IMR-90 (cell line): ENCODE data around the gene WAC. TPM values are rescaled to one million over a fixed set of nuclear protein-coding genes. Genes with fewer than 3 reads are reported as not detected.

ENCODE experiments used
- ATAC-seq: fragments of 200-7000 bp; cut with Tn5 transposase; 2 replicates; pipeline ENCODE4 v1.9.1; 2020; ENCODE audit warnings: low read depth, mild to moderate bottlenecking, moderate library complexity
- BruUV-seq: library from RNA; stranded (reverse); fragments of 400-500 nt; replicated peaks from 2 replicates; lab custom pipeline; 2021; lab: Mats Ljungman, UMichigan
- CTCF ChIA-PET: fragments of 300-600 bp; formaldehyde crosslinking; extraction: SDS; loops from one replicate; lab custom pipeline; 2021; ENCODE audit warnings: antibody characterized with exemption; lab: Yijun Ruan, JAX
- POLR2A ChIA-PET: fragments of 300-600 bp; sonication (Branson Sonifier 250); formaldehyde crosslinking; loops from one replicate; lab custom pipeline; 2022; ENCODE audit warnings: antibody characterized with exemption; ENCODE audit not compliant: unreplicated experiment; lab: Charles Lee
- DNase-seq: peaks from one replicate; pipeline ENCODE4 v3.0.0; 2013
- H2AFZ ChIP-seq: replicated peaks from 2 replicates; pipeline ENCODE3; 2013; ENCODE audit warnings: low read length, mild to moderate bottlenecking; ENCODE audit not compliant: poor library complexity
- H2AK5ac ChIP-seq: 2 replicates; pipeline ENCODE4 v1.6.1; 2013; ENCODE audit warnings: low read depth, low read length, inconsistent platforms
- H2AK9ac ChIP-seq: replicated peaks from 2 replicates; pipeline ENCODE3; 2013; ENCODE audit warnings: mild to moderate bottlenecking, low read depth, low read length, moderate library complexity; ENCODE audit not compliant: poor library complexity
- H2BK120ac ChIP-seq: 2 replicates; pipeline ENCODE4 v1.6.1; 2013; ENCODE audit warnings: low read depth, low read length, inconsistent platforms
- H2BK15ac ChIP-seq: 3 replicates; pipeline ENCODE4 v1.6.1; 2013; ENCODE audit warnings: low read depth, low read length, inconsistent platforms
- H2BK20ac ChIP-seq: 2 replicates; pipeline ENCODE4 v1.6.1; 2013; ENCODE audit warnings: low read depth, mild to moderate bottlenecking, inconsistent platforms, low read length, moderate library complexity
- H2BK5ac ChIP-seq: 2 replicates; pipeline ENCODE4 v1.6.1; 2013; ENCODE audit warnings: mild to moderate bottlenecking, low read depth, low read length, inconsistent platforms; ENCODE audit not compliant: poor library complexity, severe bottlenecking
- H3K14ac ChIP-seq: replicated peaks from 2 replicates; pipeline ENCODE4 v1.6.1; 2013; ENCODE audit warnings: low read depth, low read length, inconsistent platforms
- H3K18ac ChIP-seq: 2 replicates; pipeline ENCODE4 v1.6.1; 2013; ENCODE audit warnings: low read depth, low read length, control low read depth
- H3K23ac ChIP-seq: 2 replicates; pipeline ENCODE4 v1.6.1; 2013; ENCODE audit warnings: low read depth, low read length, inconsistent platforms
- H3K27ac ChIP-seq: 2 replicates; pipeline ENCODE4 v1.5.1; 2013; ENCODE audit warnings: mild to moderate bottlenecking, control low read depth, low read length; ENCODE audit not compliant: insufficient read depth
- H3K27me3 ChIP-seq: 2 replicates; pipeline ENCODE4 v1.6.1; 2013; ENCODE audit warnings: low read length; ENCODE audit not compliant: control insufficient read depth, insufficient read depth
- H3K36me3 ChIP-seq: 2 replicates; pipeline ENCODE4 v1.6.1; 2013; ENCODE audit warnings: low read length, mixed read lengths; ENCODE audit not compliant: control insufficient read depth, insufficient read depth
- H3K4ac ChIP-seq: 2 replicates; pipeline ENCODE4 v1.6.1; 2013; ENCODE audit warnings: low read depth, low read length, inconsistent platforms
- H3K4me1 ChIP-seq: 2 replicates; pipeline ENCODE4 v1.6.1; 2013; ENCODE audit warnings: low read length, mixed read lengths; ENCODE audit not compliant: control insufficient read depth, insufficient read depth
- H3K4me2 ChIP-seq: 2 replicates; pipeline ENCODE4 v1.6.1; 2013; ENCODE audit warnings: low read depth, mild to moderate bottlenecking, control low read depth, low read length, moderate library complexity
- H3K4me3 ChIP-seq: 2 replicates; pipeline ENCODE4 v1.5.1; 2013; ENCODE audit warnings: low read depth, mild to moderate bottlenecking, control low read depth, low read length, moderate library complexity; ENCODE audit not compliant: insufficient read depth
- H3K56ac ChIP-seq: 2 replicates; pipeline ENCODE4 v1.6.1; 2013; ENCODE audit warnings: low read length, inconsistent platforms; ENCODE audit not compliant: insufficient read depth; ENCODE audit errors: extremely low read depth
- H3K79me1 ChIP-seq, 2 experiments: 2 replicates each; pipeline ENCODE4 v1.6.1; 2013; ENCODE audit warnings: low read length in 2 of 2, inconsistent platforms in 1 of 2, low read depth in 1 of 2
- H3K9ac ChIP-seq: 2 replicates; pipeline ENCODE4 v1.6.1; 2013; ENCODE audit warnings: low read depth, low read length, control low read depth
- H3K9me1 ChIP-seq: 2 replicates; pipeline ENCODE4 v1.6.1; 2013; ENCODE audit warnings: low read length, inconsistent platforms; ENCODE audit not compliant: insufficient read depth
- H3K9me3 ChIP-seq: 2 replicates; pipeline ENCODE4 v1.6.1; 2013; ENCODE audit warnings: low read length; ENCODE audit not compliant: control insufficient read depth, insufficient read depth
- H4K20me1 ChIP-seq: 2 replicates; pipeline ENCODE4 v1.6.1; 2013; ENCODE audit warnings: low read length, inconsistent platforms; ENCODE audit not compliant: insufficient read depth
- H4K5ac ChIP-seq: 2 replicates; pipeline ENCODE4 v1.6.1; 2013; ENCODE audit warnings: mild to moderate bottlenecking, low read depth, low read length, control low read depth
- H4K8ac ChIP-seq, 2 experiments: 2 replicates each; pipeline ENCODE4 v1.6.1; 2013; ENCODE audit warnings: low read depth in 2 of 2, low read length in 2 of 2, control low read depth in 1 of 2, inconsistent platforms in 1 of 2
- H4K91ac ChIP-seq: 2 replicates; pipeline ENCODE4 v1.6.1; 2013; ENCODE audit warnings: low read depth, low read length, inconsistent platforms; ENCODE audit not compliant: insufficient read depth
- CHD1 ChIP-seq: IDR thresholded peaks from 2 replicates; pipeline ENCODE4 v1.6.1; 2012; ENCODE audit warnings: low read depth, low read length, improper control_type of control experiment
- FOS ChIP-seq: fragments of 150-350 bp; IDR thresholded peaks from 2 replicates; pipeline ENCODE4 v1.6.1; 2016; ENCODE audit warnings: low read depth, low read length
- MAFK ChIP-seq: IDR thresholded peaks from 2 replicates; pipeline ENCODE4 v1.6.1; 2012; ENCODE audit warnings: low read depth, low read length, improper control_type of control experiment
- MAZ ChIP-seq: IDR thresholded peaks from 2 replicates; pipeline ENCODE4 v1.6.1; 2012; ENCODE audit warnings: low read depth, mild to moderate bottlenecking, low read length, improper control_type of control experiment, moderate library complexity, borderline replicate concordance
- MXI1 ChIP-seq: IDR thresholded peaks from 2 replicates; pipeline ENCODE4 v1.6.1; 2012; ENCODE audit warnings: low read depth, mild to moderate bottlenecking, low read length, moderate library complexity, borderline replicate concordance
- POLR2A ChIP-seq: IDR thresholded peaks from 2 replicates; pipeline ENCODE4 v1.6.1; 2012; ENCODE audit warnings: mild to moderate bottlenecking, low read depth, low read length
- RAD21 ChIP-seq: IDR thresholded peaks from 2 replicates; pipeline ENCODE4 v1.6.1; 2012; ENCODE audit warnings: low read length, improper control_type of control experiment
- RCOR1 ChIP-seq: IDR thresholded peaks from 2 replicates; pipeline ENCODE4 v1.6.1; 2012; ENCODE audit warnings: mild to moderate bottlenecking, low read length, improper control_type of control experiment; ENCODE audit not compliant: insufficient replicate concordance
- SMC3 ChIP-seq: fragments of 150-350 bp; IDR thresholded peaks from 2 replicates; pipeline ENCODE4 v1.6.1; 2016; ENCODE audit warnings: low read depth, mild to moderate bottlenecking, antibody characterized with exemption, low read length, moderate library complexity
- WGBS, 2 experiments: methylation state at CpG; one replicate each; pipeline versions ENCODE4 v1.1.5 to v1.1.7; 2013; ENCODE audit warnings: missing lambda C conversion rate in 2 of 2; ENCODE audit not compliant: insufficient read length in 1 of 2; ENCODE audit errors: extremely low coverage in 2 of 2; 5-methylcytosine and 5-hydroxymethylcytosine counted together
- dilution Hi-C: fragments of 300-500 bp; cut with HindIII; formaldehyde crosslinking; loops from one replicate; pipeline ENCODE4 v1.14.3; 2018; ENCODE audit warnings: low sequenced_read_pairs; ENCODE audit not compliant: unreplicated experiment
- in situ Hi-C: fragments of 300-500 bp; cut with MboI; formaldehyde crosslinking; loops from 3 replicates; pipeline ENCODE4 v1.14.3; 2019; ENCODE audit warnings: low sequenced_read_pairs, inconsistent platforms, mixed read lengths
- intact Hi-C: fragments of 100-400 bp; cut with micrococcal nuclease; formaldehyde crosslinking; loops from 2 replicates; pipeline ENCODE4 v1.10.0; 2022
- polyA plus RNA-seq, 3 experiments: library from polyadenylated mRNA; depleted of rRNA; stranded (reverse); fragments of >200 nt; gene quantifications; 2 replicates each; pipeline ENCODE4 v1.2.3, GENCODE V29; 2012; ENCODE audit warnings: low replicate concordance in 1 of 3
- total RNA-seq: library from RNA; depleted of rRNA; stranded (reverse); fragments of >200 nt; gene quantifications from 2 replicates; pipeline ENCODE4 v1.2.3, GENCODE V29; 2012
- TF ChIP-seq, protein P1 (sequence below): fragments of 150-350 bp; IDR thresholded peaks from 2 replicates; pipeline ENCODE4 v1.6.1; 2016; ENCODE audit warnings: low read depth, mild to moderate bottlenecking, low read length, moderate library complexity, borderline replicate concordance
- TF ChIP-seq, protein P2 (sequence below): conservative IDR thresholded peaks from 2 replicates; pipeline ENCODE4 v1.5.1; 2012; ENCODE audit warnings: mild to moderate bottlenecking, low read depth, low read length, improper control_type of control experiment

Gene WAC
- total and polyA plus RNA-seq, 2 of the 4 experiments (the other 2 are of a cell fraction) = 39.6 to 52.2 TPM

DNA sequence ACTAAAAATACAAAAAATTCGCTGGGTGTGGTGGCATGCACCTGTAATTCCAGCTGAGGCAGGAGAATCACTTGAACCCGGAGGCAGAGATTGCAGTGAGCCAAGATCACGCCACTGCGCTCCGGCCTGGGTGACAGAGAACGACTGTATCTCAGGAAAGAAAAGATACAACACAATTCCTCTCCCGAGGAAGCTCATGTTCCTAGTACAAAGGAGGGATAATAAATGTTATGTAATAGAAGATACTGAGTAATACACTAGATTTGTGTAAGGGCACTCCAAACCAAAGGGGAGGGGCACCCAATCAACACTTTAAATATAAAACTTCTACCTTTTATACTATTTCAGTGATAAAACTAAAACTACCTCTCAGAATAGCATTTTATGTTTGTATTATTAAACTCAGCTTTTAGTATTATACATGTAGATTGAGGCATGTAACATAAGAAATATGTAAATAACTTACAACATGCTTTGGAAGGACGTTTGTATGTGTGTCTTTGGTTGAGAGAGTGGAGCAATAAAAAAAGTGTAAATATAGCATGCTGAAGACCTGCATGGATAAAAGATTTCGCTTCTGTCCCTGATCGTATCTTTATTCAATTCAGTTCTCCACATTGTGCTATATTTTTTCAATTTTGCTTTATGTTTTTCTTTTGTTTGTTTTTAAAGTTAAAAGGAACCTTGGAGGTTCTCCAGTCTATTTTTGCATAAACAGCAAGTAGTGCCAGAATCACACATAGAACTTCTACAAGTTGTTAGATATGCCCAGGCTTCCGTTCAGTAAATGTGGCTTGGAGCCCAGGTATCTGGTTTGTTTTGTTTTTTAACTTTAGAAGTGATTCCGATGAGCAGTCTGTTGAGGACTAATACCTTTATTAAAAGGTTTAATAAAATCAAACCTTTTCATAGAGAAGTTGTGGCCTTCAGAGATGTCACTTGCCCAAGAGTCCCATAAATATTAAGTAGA, 71.9 kb downstream of the WAC start:
- WGBS, 2 experiments = no CpG with 5 or more reads among the region's 12 CpGs
- Histone ChIP-seq H2AFZ (no peak overlapping the region), H3K18ac (no peak overlapping the region), H4K8ac (no peak overlapping the region), H2BK120ac (no peak overlapping the region), H3K27ac (no peak overlapping the region), H3K36me3 (peaks cover 15% of the 10 kb centered on the region), H3K23ac (no peak overlapping the region), H3K27me3 (no peaks in the 10 kb centered on the region), H3K4me3 (no peak overlapping the region), H2BK20ac (no peak overlapping the region), H3K9me3 (no peaks in the 10 kb centered on the region), H3K56ac (no peak overlapping the region), H3K4me2 (no peak overlapping the region), H2AK5ac (no peak overlapping the region), H4K91ac (no peak overlapping the region), H4K20me1 (peaks cover 68% of the 10 kb centered on the region), H4K5ac (no peak overlapping the region), H3K79me1 (peaks cover 12 to 45% of the 10 kb centered on the region in 2 experiments; a peak in 3 of 4 replicates), H3K9ac (no peak overlapping the region), H2BK5ac (no peak overlapping the region), H2BK15ac (no peak overlapping the region), H3K4me1 (no peaks in the 10 kb centered on the region), H3K9me1 (peaks cover 3% of the 10 kb centered on the region), H3K4ac (no peak overlapping the region), H3K14ac (no peak overlapping the region), H2AK9ac (no peak overlapping the region)
- dilution Hi-C loops (no loop called here), intact Hi-C loops (loop anchor here (5.0 kb wide), 1 partner anchor 63 kb away; no protein-coding TSS in a partner anchor), in situ Hi-C loops (no loop called here)
- POLR2A ChIA-PET = no interaction called here
- DNase-seq (no peak), ATAC-seq (no peak)
- no TSS peak for BruUV-seq
- CTCF ChIA-PET = no interaction called here
- no peak for TF ChIP-seq SMC3
- TF ChIP-seq MXI1 = no peak
- no peak for TF ChIP-seq MAZ
- TF ChIP-seq, protein P1, sequence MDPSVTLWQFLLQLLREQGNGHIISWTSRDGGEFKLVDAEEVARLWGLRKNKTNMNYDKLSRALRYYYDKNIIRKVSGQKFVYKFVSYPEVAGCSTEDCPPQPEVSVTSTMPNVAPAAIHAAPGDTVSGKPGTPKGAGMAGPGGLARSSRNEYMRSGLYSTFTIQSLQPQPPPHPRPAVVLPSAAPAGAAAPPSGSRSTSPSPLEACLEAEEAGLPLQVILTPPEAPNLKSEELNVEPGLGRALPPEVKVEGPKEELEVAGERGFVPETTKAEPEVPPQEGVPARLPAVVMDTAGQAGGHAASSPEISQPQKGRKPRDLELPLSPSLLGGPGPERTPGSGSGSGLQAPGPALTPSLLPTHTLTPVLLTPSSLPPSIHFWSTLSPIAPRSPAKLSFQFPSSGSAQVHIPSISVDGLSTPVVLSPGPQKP = no peak
- no peak for TF ChIP-seq RAD21
- TF ChIP-seq FOS = no peak
- no peak for TF ChIP-seq MAFK
- TF ChIP-seq POLR2A = no peak
- TF ChIP-seq CHD1 = no peak
- TF ChIP-seq RCOR1 = no peak
- TF ChIP-seq, protein P2, sequence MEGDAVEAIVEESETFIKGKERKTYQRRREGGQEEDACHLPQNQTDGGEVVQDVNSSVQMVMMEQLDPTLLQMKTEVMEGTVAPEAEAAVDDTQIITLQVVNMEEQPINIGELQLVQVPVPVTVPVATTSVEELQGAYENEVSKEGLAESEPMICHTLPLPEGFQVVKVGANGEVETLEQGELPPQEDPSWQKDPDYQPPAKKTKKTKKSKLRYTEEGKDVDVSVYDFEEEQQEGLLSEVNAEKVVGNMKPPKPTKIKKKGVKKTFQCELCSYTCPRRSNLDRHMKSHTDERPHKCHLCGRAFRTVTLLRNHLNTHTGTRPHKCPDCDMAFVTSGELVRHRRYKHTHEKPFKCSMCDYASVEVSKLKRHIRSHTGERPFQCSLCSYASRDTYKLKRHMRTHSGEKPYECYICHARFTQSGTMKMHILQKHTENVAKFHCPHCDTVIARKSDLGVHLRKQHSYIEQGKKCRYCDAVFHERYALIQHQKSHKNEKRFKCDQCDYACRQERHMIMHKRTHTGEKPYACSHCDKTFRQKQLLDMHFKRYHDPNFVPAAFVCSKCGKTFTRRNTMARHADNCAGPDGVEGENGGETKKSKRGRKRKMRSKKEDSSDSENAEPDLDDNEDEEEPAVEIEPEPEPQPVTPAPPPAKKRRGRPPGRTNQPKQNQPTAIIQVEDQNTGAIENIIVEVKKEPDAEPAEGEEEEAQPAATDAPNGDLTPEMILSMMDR = no peak
